ENCODE data around the gene USHBP1. TPM values are rescaled to one million over a fixed set of nuclear protein-coding genes. Genes with fewer than 3 reads are reported as not detected.

Gene USHBP1
- total and polyA plus RNA-seq, 2 of the 13 experiments (the other 11 are each of a cell fraction or from before 2014, with no cell fraction given): 0.15 to 1.5 TPM

DNA sequence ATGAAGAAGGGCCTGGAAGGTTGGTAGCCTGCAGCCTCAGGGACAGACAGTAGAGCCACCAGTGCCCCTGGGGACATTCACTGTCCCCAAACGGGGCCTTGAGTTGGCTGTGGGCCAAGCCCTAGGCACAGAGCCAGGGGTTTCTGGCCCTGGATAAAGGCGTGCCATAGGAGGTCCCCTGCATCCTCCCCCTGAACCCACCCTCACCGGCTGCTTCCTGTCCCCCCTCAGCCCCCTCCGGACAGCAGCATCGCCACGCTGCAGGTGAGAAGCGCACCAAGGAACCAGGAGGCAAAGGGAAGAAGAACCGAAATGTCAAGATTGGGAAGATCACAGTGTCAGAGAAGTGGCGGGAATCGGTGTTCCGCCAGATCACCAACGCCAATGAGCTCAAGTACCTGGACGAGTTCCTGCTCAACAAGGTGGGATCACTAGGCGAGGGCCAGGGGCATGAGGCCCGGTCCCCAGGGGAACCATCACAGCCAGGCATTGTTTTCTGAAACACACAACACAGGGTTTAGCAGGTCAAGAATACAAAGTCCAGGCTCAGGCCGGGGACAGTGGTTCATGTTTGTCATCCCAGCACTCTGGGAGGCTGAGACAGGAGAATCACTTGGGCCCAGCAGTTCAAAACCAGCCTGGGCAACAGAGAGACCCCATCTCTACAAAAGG, 64.0 kb downstream of the USHBP1 start (continued):
- TF ChIP-seq, protein P1, sequence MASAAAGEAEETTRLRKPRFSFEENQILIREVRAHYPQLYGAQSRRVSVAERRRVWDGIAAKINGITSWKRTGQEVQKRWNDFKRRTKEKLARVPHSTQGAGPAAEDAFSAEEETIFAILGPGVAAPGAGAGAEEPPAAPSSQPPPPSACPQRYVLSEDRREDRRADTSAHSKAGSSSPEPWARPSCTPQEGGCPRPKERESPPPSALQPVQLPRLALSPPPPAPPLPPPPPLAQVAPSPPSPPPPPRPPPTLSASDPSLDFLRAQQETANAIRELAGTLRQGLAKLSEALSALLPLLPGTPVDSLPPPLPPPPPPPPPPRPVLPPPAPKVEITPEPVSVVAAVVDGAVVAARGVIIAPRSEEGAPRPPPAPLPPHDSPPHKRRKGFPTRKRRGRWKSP (CRISPR knock-in tag; IDR thresholded peaks at IDR 0.05): no peak
- TF ChIP-seq NR2C2 (CRISPR knock-in tag; IDR thresholded peaks at IDR 0.05; ENCODE audit: borderline replicate concordance): peak; percentile 60
- peak; percentile 65; the same call in 1 of the 2 replicates for TF ChIP-seq ZNF598 (CRISPR knock-in tag; IDR thresholded peaks at IDR 0.05; ENCODE audit: borderline replicate concordance)
- TF ChIP-seq PHF21A (CRISPR knock-in tag; IDR thresholded peaks at IDR 0.05): peak; percentile 70; the same call in 1 of the 2 replicates
- TF ChIP-seq, protein P2, sequence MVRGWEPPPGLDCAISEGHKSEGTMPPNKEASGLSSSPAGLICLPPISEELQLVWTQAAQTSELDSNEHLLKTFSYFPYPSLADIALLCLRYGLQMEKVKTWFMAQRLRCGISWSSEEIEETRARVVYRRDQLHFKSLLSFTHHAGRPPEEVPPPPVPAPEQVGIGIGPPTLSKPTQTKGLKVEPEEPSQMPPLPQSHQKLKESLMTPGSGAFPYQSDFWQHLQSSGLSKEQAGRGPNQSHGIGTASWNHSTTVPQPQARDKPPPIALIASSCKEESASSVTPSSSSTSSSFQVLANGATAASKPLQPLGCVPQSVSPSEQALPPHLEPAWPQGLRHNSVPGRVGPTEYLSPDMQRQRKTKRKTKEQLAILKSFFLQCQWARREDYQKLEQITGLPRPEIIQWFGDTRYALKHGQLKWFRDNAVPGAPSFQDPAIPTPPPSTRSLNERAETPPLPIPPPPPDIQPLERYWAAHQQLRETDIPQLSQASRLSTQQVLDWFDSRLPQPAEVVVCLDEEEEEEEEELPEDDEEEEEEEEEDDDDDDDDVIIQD (CRISPR knock-in tag; IDR thresholded peaks at IDR 0.05; ENCODE audit: low read depth): 0 out of 2 replicates have a peak, but pooled peaks have one; percentile 24
- TF ChIP-seq RBFOX2 (IDR thresholded peaks at IDR 0.05; ENCODE audit: low read depth, low read length): no peak
- no peak for TF ChIP-seq ZSCAN22 (CRISPR knock-in tag; IDR thresholded peaks at IDR 0.05)
- peak; percentile 88 for TF ChIP-seq ZBTB7B (CRISPR knock-in tag; IDR thresholded peaks at IDR 0.05)
- TF ChIP-seq SAFB2 (CRISPR knock-in tag; IDR thresholded peaks at IDR 0.05; ENCODE audit: borderline replicate concordance, low read depth): peak; percentile 80; the same call in 1 of the 2 replicates
- TF ChIP-seq PHF8 (CRISPR knock-in tag; IDR thresholded peaks at IDR 0.05): no peak
- no peak for TF ChIP-seq SIX1 (CRISPR knock-in tag; IDR thresholded peaks at IDR 0.05; ENCODE audit: borderline replicate concordance)
- TF ChIP-seq ZNF563 (CRISPR knock-in tag; IDR thresholded peaks at IDR 0.05): no peak
- TF ChIP-seq, protein P3, sequence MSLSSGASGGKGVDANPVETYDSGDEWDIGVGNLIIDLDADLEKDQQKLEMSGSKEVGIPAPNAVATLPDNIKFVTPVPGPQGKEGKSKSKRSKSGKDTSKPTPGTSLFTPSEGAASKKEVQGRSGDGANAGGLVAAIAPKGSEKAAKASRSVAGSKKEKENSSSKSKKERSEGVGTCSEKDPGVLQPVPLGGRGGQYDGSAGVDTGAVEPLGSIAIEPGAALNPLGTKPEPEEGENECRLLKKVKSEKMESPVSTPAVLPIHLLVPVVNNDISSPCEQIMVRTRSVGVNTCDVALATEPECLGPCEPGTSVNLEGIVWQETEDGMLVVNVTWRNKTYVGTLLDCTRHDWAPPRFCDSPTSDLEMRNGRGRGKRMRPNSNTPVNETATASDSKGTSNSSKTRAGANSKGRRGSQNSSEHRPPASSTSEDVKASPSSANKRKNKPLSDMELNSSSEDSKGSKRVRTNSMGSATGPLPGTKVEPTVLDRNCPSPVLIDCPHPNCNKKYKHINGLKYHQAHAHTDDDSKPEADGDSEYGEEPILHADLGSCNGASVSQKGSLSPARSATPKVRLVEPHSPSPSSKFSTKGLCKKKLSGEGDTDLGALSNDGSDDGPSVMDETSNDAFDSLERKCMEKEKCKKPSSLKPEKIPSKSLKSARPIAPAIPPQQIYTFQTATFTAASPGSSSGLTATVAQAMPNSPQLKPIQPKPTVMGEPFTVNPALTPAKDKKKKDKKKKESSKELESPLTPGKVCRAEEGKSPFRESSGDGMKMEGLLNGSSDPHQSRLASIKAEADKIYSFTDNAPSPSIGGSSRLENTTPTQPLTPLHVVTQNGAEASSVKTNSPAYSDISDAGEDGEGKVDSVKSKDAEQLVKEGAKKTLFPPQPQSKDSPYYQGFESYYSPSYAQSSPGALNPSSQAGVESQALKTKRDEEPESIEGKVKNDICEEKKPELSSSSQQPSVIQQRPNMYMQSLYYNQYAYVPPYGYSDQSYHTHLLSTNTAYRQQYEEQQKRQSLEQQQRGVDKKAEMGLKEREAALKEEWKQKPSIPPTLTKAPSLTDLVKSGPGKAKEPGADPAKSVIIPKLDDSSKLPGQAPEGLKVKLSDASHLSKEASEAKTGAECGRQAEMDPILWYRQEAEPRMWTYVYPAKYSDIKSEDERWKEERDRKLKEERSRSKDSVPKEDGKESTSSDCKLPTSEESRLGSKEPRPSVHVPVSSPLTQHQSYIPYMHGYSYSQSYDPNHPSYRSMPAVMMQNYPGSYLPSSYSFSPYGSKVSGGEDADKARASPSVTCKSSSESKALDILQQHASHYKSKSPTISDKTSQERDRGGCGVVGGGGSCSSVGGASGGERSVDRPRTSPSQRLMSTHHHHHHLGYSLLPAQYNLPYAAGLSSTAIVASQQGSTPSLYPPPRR (CRISPR knock-in tag; IDR thresholded peaks at IDR 0.05; ENCODE audit: borderline replicate concordance): 0 out of 2 replicates have a peak, but pooled peaks have one; percentile 22
- TF ChIP-seq SNAI1 (CRISPR knock-in tag; IDR thresholded peaks at IDR 0.05; ENCODE audit: borderline replicate concordance): no peak
- TF ChIP-seq, protein P4, sequence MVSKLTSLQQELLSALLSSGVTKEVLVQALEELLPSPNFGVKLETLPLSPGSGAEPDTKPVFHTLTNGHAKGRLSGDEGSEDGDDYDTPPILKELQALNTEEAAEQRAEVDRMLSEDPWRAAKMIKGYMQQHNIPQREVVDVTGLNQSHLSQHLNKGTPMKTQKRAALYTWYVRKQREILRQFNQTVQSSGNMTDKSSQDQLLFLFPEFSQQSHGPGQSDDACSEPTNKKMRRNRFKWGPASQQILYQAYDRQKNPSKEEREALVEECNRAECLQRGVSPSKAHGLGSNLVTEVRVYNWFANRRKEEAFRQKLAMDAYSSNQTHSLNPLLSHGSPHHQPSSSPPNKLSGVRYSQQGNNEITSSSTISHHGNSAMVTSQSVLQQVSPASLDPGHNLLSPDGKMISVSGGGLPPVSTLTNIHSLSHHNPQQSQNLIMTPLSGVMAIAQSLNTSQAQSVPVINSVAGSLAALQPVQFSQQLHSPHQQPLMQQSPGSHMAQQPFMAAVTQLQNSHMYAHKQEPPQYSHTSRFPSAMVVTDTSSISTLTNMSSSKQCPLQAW (CRISPR knock-in tag; IDR thresholded peaks at IDR 0.05): peak; percentile 76; the same call in 1 of the 2 replicates
- TF ChIP-seq DNMT1 (CRISPR knock-in tag; IDR thresholded peaks at IDR 0.05): no peak
- no peak for TF ChIP-seq SETDB1 (CRISPR knock-in tag; IDR thresholded peaks at IDR 0.05; ENCODE audit: borderline replicate concordance)
- TF ChIP-seq IKZF4 (CRISPR knock-in tag; IDR thresholded peaks at IDR 0.05; ENCODE audit: borderline replicate concordance, low read depth, not compliant biosample characterization): no peak
- TF ChIP-seq NCOR1 (IDR thresholded peaks at IDR 0.05; ENCODE audit: borderline replicate concordance, low read length): peak; percentile 75; the same call in 1 of the 2 replicates
- TF ChIP-seq KDM4B (CRISPR knock-in tag; IDR thresholded peaks at IDR 0.05): no peak

Measured in HepG2 (cell line).